DOHH2 (cell line): Measurements from ENCODE around the gene CLCN6.

Experiments
- H3F3A ChIP-seq: fragments of 200-600 bp; sonication (generic), shearing (Covaris generic); 2 replicates; pipeline ENCODE4 v1.6.0; 2016; ENCODE audit warnings: antibody characterized with exemption, mild to moderate bottlenecking; ENCODE audit not compliant: control insufficient read depth, insufficient read depth
- H3K27ac ChIP-seq: fragments of 200-600 bp; sonication (generic); 2 replicates; pipeline ENCODE4 v1.5.1; 2014; ENCODE audit warnings: low read depth, mild to moderate bottlenecking, low read length, moderate library complexity
- H3K27me3 ChIP-seq: fragments of 200-600 bp; sonication (generic); 2 replicates; pipeline ENCODE4 v1.6.1; 2014; ENCODE audit warnings: mild to moderate bottlenecking, low read length, mixed read lengths; ENCODE audit not compliant: control insufficient read depth
- H3K36me3 ChIP-seq: fragments of 200-600 bp; sonication (generic); 2 replicates; pipeline ENCODE4 v1.6.1; 2014; ENCODE audit warnings: mild to moderate bottlenecking, low read length, moderate library complexity, mixed read lengths; ENCODE audit not compliant: control insufficient read depth
- H3K4me1 ChIP-seq: fragments of 200-600 bp; sonication (generic); 2 replicates; pipeline ENCODE4 v1.6.1; 2014; ENCODE audit warnings: mild to moderate bottlenecking, low read length, mixed read lengths; ENCODE audit not compliant: control insufficient read depth
- H3K4me2 ChIP-seq: fragments of 200-600 bp; sonication (generic); 2 replicates; pipeline ENCODE4 v1.6.0; 2014; ENCODE audit warnings: mild to moderate bottlenecking, low read length, moderate library complexity
- H3K4me3 ChIP-seq: fragments of 200-600 bp; sonication (generic); 2 replicates; pipeline ENCODE4 v1.5.1; 2014; ENCODE audit warnings: mild to moderate bottlenecking, low read length, mixed read lengths
- H3K79me2 ChIP-seq: fragments of 200-600 bp; sonication (generic); 2 replicates; pipeline ENCODE4 v1.6.1; 2014; ENCODE audit warnings: mild to moderate bottlenecking, low read length, mixed read lengths; ENCODE audit not compliant: control insufficient read depth
- H3K9me2 ChIP-seq: fragments of 200-600 bp; sonication (generic); replicated peaks from 2 replicates; pipeline ENCODE4 v1.6.1; 2014; ENCODE audit warnings: mild to moderate bottlenecking, low read length, mixed read lengths; ENCODE audit not compliant: control insufficient read depth
- H3K9me3 ChIP-seq: fragments of 200-600 bp; sonication (generic); 2 replicates; pipeline ENCODE4 v1.6.1; 2014; ENCODE audit warnings: antibody characterized with exemption, low read length, mixed read lengths; ENCODE audit not compliant: control insufficient read depth, insufficient read depth
- H4K20me1 ChIP-seq: fragments of 200-600 bp; sonication (generic); 2 replicates; pipeline ENCODE4 v1.6.0; 2014; ENCODE audit warnings: low read depth, mild to moderate bottlenecking, antibody characterized with exemption, low read length, moderate library complexity; ENCODE audit not compliant: control insufficient read depth, insufficient read depth
- EZH2phosphoT487 ChIP-seq: fragments of 200-600 bp; sonication (generic); IDR thresholded peaks from 2 replicates; pipeline ENCODE4 v1.6.1; 2017; ENCODE audit warnings: borderline replicate concordance, mild to moderate bottlenecking, antibody characterized with exemption, low read length, moderate library complexity, mixed read lengths
- TF ChIP-seq, protein P1 (sequence below): fragments of 200-600 bp; sonication (generic); IDR thresholded peaks from one replicate; pipeline ENCODE4 v1.5.1; 2014; ENCODE audit warnings: antibody characterized with exemption, mild to moderate bottlenecking, low read depth, low read length; ENCODE audit not compliant: poor library complexity, severe bottlenecking

Gene CLCN6

GRCh38 chr1:11857164-11857851 is 51.3 kb downstream of the CLCN6 start:
- Histone ChIP-seq H3K4me1 (peaks cover 4% of the 10 kb centered on the region; the same call in 1 of the 2 replicates), H3K79me2 (no peaks in the 10 kb centered on the region), H3K27me3 (peaks cover 62% of the 10 kb centered on the region), H3F3A (no peaks in the 10 kb centered on the region), H3K36me3 (no peaks in the 10 kb centered on the region), H3K9me3 (no peaks in the 10 kb centered on the region), H3K4me3 (no peak overlapping the region), H3K27ac (no peak overlapping the region), H4K20me1 (no peaks in the 10 kb centered on the region), H3K4me2 (no peak overlapping the region), H3K9me2 (no peaks in the 10 kb centered on the region)
- no peak for TF ChIP-seq EZH2phosphoT487
- TF ChIP-seq, protein P1, sequence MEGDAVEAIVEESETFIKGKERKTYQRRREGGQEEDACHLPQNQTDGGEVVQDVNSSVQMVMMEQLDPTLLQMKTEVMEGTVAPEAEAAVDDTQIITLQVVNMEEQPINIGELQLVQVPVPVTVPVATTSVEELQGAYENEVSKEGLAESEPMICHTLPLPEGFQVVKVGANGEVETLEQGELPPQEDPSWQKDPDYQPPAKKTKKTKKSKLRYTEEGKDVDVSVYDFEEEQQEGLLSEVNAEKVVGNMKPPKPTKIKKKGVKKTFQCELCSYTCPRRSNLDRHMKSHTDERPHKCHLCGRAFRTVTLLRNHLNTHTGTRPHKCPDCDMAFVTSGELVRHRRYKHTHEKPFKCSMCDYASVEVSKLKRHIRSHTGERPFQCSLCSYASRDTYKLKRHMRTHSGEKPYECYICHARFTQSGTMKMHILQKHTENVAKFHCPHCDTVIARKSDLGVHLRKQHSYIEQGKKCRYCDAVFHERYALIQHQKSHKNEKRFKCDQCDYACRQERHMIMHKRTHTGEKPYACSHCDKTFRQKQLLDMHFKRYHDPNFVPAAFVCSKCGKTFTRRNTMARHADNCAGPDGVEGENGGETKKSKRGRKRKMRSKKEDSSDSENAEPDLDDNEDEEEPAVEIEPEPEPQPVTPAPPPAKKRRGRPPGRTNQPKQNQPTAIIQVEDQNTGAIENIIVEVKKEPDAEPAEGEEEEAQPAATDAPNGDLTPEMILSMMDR, result no peak

GRCh38 chr1:11858158-11858557 is 52.2 kb downstream of the CLCN6 start:
- TF ChIP-seq EZH2phosphoT487, result no peak
- TF ChIP-seq, protein P1, result no peak
- H3F3A ChIP-seq, result no peaks in the 10 kb centered on the region
- no peak overlapping the region for H3K4me2 ChIP-seq
- H4K20me1 ChIP-seq, result no peaks in the 10 kb centered on the region
- H3K9me3 ChIP-seq, result no peaks in the 10 kb centered on the region
- no peak overlapping the region for H3K4me3 ChIP-seq
- H3K9me2 ChIP-seq, result no peaks in the 10 kb centered on the region
- no peaks in the 10 kb centered on the region for H3K79me2 ChIP-seq
- no peak overlapping the region for H3K27ac ChIP-seq
- no peaks in the 10 kb centered on the region for H3K36me3 ChIP-seq
- H3K27me3 ChIP-seq, result peaks cover 64% of the 10 kb centered on the region
- peaks cover 5% of the 10 kb centered on the region for H3K4me1 ChIP-seq

GRCh38 chr1:11858613-11858967 is 52.6 kb downstream of the CLCN6 start, which contains the start of gene NPPB:
Gene NPPB (minus strand): TSS chr1:11858945. CDS start chr1:11858833, 112 bp downstream.
- TF ChIP-seq, protein P1, result no peak
- TF ChIP-seq EZH2phosphoT487, result no peak
- no peaks in the 10 kb centered on the region for H3K79me2 ChIP-seq
- H3K4me2 ChIP-seq, result no peak within 1 kb of the TSS
- H3K4me3 ChIP-seq, result no peak within 1 kb of the TSS
- no peaks in the 10 kb centered on the region for H3K9me3 ChIP-seq
- H3K27ac ChIP-seq, result no peak within 1 kb of the TSS
- H3K4me1 ChIP-seq, result peaks cover 9% of the 10 kb centered on the region
- no peaks in the 10 kb centered on the region for H3F3A ChIP-seq
- H3K36me3 ChIP-seq, result no peaks in the 10 kb centered on the region
- H3K27me3 ChIP-seq, result peaks cover 64% of the 10 kb centered on the region
- H4K20me1 ChIP-seq, result no peaks in the 10 kb centered on the region
- H3K9me2 ChIP-seq, result no peaks in the 10 kb centered on the region
